Activated naive CD8-positive, alpha-beta T cell treated with anti-CD3 and anti-CD28 coated beads for 36 hours (primary cell): ENCODE results near the gene TPO. TPM values are rescaled to one million over a fixed set of nuclear protein-coding genes. Genes with fewer than 3 reads are reported as not detected.
"Not testable (repeated sequence)": the region's sequence is repeated elsewhere in the genome, so short reads cannot be mapped to it uniquely, and the experiment has no call there.

Experiments used
- DNase-seq: peaks from one replicate; pipeline ENCODE4 v3.0.0; 2021
- H3K27ac Mint-ChIP-seq: one replicate; pipeline ENCODE4 v1.8.0; 2022; ENCODE audit warnings: mild to moderate bottlenecking, moderate library complexity, mixed read lengths
- H3K27me3 Mint-ChIP-seq: one replicate; pipeline ENCODE4 v1.8.0; 2022; ENCODE audit warnings: mild to moderate bottlenecking, mixed read lengths
- H3K36me3 Mint-ChIP-seq: one replicate; pipeline ENCODE4 v1.8.0; 2021; ENCODE audit warnings: mild to moderate bottlenecking, mixed read lengths
- H3K4me1 Mint-ChIP-seq: one replicate; pipeline ENCODE4 v1.8.0; 2021; ENCODE audit warnings: mixed read lengths
- H3K4me3 Mint-ChIP-seq: one replicate; pipeline ENCODE4 v1.8.0; 2022; ENCODE audit warnings: mild to moderate bottlenecking, moderate library complexity, mixed read lengths
- H3K9me3 Mint-ChIP-seq: one replicate; pipeline ENCODE4 v1.8.0; 2022; ENCODE audit warnings: mixed read lengths
- total RNA-seq, 2 experiments: library from RNA; stranded (reverse); gene quantifications; one replicate each; pipeline ENCODE4 v1.2.3, GENCODE V29; 2021

The TPO gene
- not detected for total RNA-seq

- H3K27ac Mint-ChIP-seq = no peak within 1 kb of the TSS
- no peaks in the 10 kb centered on the region for H3K9me3 Mint-ChIP-seq
- H3K36me3 Mint-ChIP-seq = no peaks in the 10 kb centered on the region
- H3K4me3 Mint-ChIP-seq = no peak within 1 kb of the TSS
- no peak for DNase-seq
- no peaks in the 10 kb centered on the region for H3K4me1 Mint-ChIP-seq
- no peaks in the 10 kb centered on the region for H3K27me3 Mint-ChIP-seq
These were observed at the start of gene TPO for GRCh38 chr2:1413156-1413710. Gene TPO, plus strand, starts transcription at chr2:1413463. Its CDS starts 946 bp downstream, at chr2:1414409.

- Mint-ChIP-seq H3K27ac (no peak overlapping the region), H3K36me3 (no peaks in the 10 kb centered on the region), H3K4me3 (no peak overlapping the region), H3K27me3 (no peaks in the 10 kb centered on the region), H3K4me1 (peaks cover 7% of the 10 kb centered on the region), H3K9me3 (no peaks in the 10 kb centered on the region)
- peak; percentile 16 for DNase-seq
These were observed 46.6 kb upstream of the TPO start for GRCh38 chr2:1366546-1367134.

GRCh38 chr2:1367601-1368000, 45.7 kb upstream of the TPO start:
- no peak overlapping the region for H3K27ac Mint-ChIP-seq
- no peaks in the 10 kb centered on the region for H3K27me3 Mint-ChIP-seq
- no peaks in the 10 kb centered on the region for H3K36me3 Mint-ChIP-seq
- peaks cover 7% of the 10 kb centered on the region for H3K4me1 Mint-ChIP-seq
- DNase-seq = no peak
- H3K4me3 Mint-ChIP-seq = no peak overlapping the region
- H3K9me3 Mint-ChIP-seq = no peaks in the 10 kb centered on the region

- H3K9me3 Mint-ChIP-seq = no peaks in the 10 kb centered on the region
- H3K27me3 Mint-ChIP-seq = no peaks in the 10 kb centered on the region
These were observed 43.4 kb upstream of the TPO start for GRCh38 chr2:1369905-1370304.

GRCh38 chr2:1370461-1370860, 42.8 kb upstream of the TPO start:
- DNase-seq = no peak
- no peaks in the 10 kb centered on the region for H3K9me3 Mint-ChIP-seq
- no peaks in the 10 kb centered on the region for H3K36me3 Mint-ChIP-seq
- H3K27me3 Mint-ChIP-seq = no peaks in the 10 kb centered on the region
- no peak overlapping the region for H3K27ac Mint-ChIP-seq
- no peak overlapping the region for H3K4me3 Mint-ChIP-seq
- peaks cover 10% of the 10 kb centered on the region for H3K4me1 Mint-ChIP-seq

More at GRCh38 chr2:1369905-1370304, 43.4 kb upstream of the TPO start:
- Mint-ChIP-seq H3K4me1 (peaks cover 10% of the 10 kb centered on the region), H3K27ac (no peak overlapping the region), H3K4me3 (no peak overlapping the region), H3K36me3 (no peaks in the 10 kb centered on the region)
- no peak for DNase-seq

- H3K36me3 Mint-ChIP-seq = no peaks in the 10 kb centered on the region
- no peaks in the 10 kb centered on the region for H3K9me3 Mint-ChIP-seq
- no peak for DNase-seq
- H3K4me3 Mint-ChIP-seq = no peak overlapping the region
- no peaks in the 10 kb centered on the region for H3K27me3 Mint-ChIP-seq
- H3K4me1 Mint-ChIP-seq = peaks cover 9% of the 10 kb centered on the region
- H3K27ac Mint-ChIP-seq = no peak overlapping the region
These were observed 42.2 kb upstream of the TPO start for GRCh38 chr2:1371082-1371481.

GRCh38 chr2:1373830-1374229, 39.4 kb upstream of the TPO start:
- H3K27ac Mint-ChIP-seq = no peak overlapping the region
- H3K4me3 Mint-ChIP-seq = no peak overlapping the region
- no peak for DNase-seq
- no peaks in the 10 kb centered on the region for H3K9me3 Mint-ChIP-seq
- no peaks in the 10 kb centered on the region for H3K27me3 Mint-ChIP-seq
- H3K4me1 Mint-ChIP-seq = peaks cover 3% of the 10 kb centered on the region
- no peaks in the 10 kb centered on the region for H3K36me3 Mint-ChIP-seq

- Mint-ChIP-seq H3K4me3 (no peak overlapping the region), H3K27ac (no peak overlapping the region), H3K4me1 (peaks cover 3% of the 10 kb centered on the region), H3K27me3 (no peaks in the 10 kb centered on the region), H3K36me3 (no peaks in the 10 kb centered on the region), H3K9me3 (no peaks in the 10 kb centered on the region)
- no peak for DNase-seq
These were observed 39.0 kb upstream of the TPO start for GRCh38 chr2:1374287-1374686.

- H3K27ac Mint-ChIP-seq = no peak overlapping the region
These were observed 37.5 kb upstream of the TPO start for GRCh38 chr2:1375794-1376193.

GRCh38 chr2:1377473-1377872, 35.8 kb upstream of the TPO start:
- Mint-ChIP-seq H3K27ac (no peak overlapping the region), H3K4me1 (peaks cover 3% of the 10 kb centered on the region), H3K9me3 (no peaks in the 10 kb centered on the region), H3K36me3 (no peaks in the 10 kb centered on the region), H3K4me3 (no peak overlapping the region), H3K27me3 (no peaks in the 10 kb centered on the region)
- no peak for DNase-seq

More at GRCh38 chr2:1375794-1376193, 37.5 kb upstream of the TPO start:
- no peaks in the 10 kb centered on the region for H3K27me3 Mint-ChIP-seq
- H3K4me1 Mint-ChIP-seq = peaks cover 3% of the 10 kb centered on the region
- no peak for DNase-seq
- no peak overlapping the region for H3K4me3 Mint-ChIP-seq
- H3K36me3 Mint-ChIP-seq = no peaks in the 10 kb centered on the region
- no peaks in the 10 kb centered on the region for H3K9me3 Mint-ChIP-seq

GRCh38 chr2:1378456-1379150, 34.7 kb upstream of the TPO start:
- Mint-ChIP-seq H3K36me3 (no peaks in the 10 kb centered on the region), H3K9me3 (no peaks in the 10 kb centered on the region), H3K27me3 (peaks cover 4% of the 10 kb centered on the region)

GRCh38 chr2:1381644-1382043, 31.6 kb upstream of the TPO start:
- Mint-ChIP-seq H3K9me3 (peaks cover 6% of the 10 kb centered on the region), H3K4me1 (no peaks in the 10 kb centered on the region), H3K27me3 (peaks cover 4% of the 10 kb centered on the region), H3K36me3 (no peaks in the 10 kb centered on the region), H3K4me3 (no peak overlapping the region), H3K27ac (no peak overlapping the region)
- no peak for DNase-seq

More at GRCh38 chr2:1378456-1379150, 34.7 kb upstream of the TPO start:
- H3K4me1 Mint-ChIP-seq = no peaks in the 10 kb centered on the region
- no peak overlapping the region for H3K4me3 Mint-ChIP-seq
- DNase-seq = no peak
- H3K27ac Mint-ChIP-seq = no peak overlapping the region

GRCh38 chr2:1387954-1388725, 25.1 kb upstream of the TPO start:
- H3K9me3 Mint-ChIP-seq = peaks cover 11% of the 10 kb centered on the region
- H3K27ac Mint-ChIP-seq, H3K4me1 Mint-ChIP-seq, H3K36me3 Mint-ChIP-seq, H3K27me3 Mint-ChIP-seq, DNase-seq, H3K4me3 Mint-ChIP-seq: not testable (repeated sequence)

GRCh38 chr2:1390118-1390517, 23.1 kb upstream of the TPO start:
- DNase-seq, H3K4me3 Mint-ChIP-seq, H3K4me1 Mint-ChIP-seq, H3K27me3 Mint-ChIP-seq, H3K9me3 Mint-ChIP-seq, H3K36me3 Mint-ChIP-seq, H3K27ac Mint-ChIP-seq: not testable (repeated sequence)

- H3K36me3 Mint-ChIP-seq = no peaks in the 10 kb centered on the region
- DNase-seq = no peak
- no peak overlapping the region for H3K4me3 Mint-ChIP-seq
- no peaks in the 10 kb centered on the region for H3K27me3 Mint-ChIP-seq
- no peak overlapping the region for H3K27ac Mint-ChIP-seq
- H3K9me3 Mint-ChIP-seq = peaks cover 2% of the 10 kb centered on the region
- peaks cover 4% of the 10 kb centered on the region for H3K4me1 Mint-ChIP-seq
These were observed 19.9 kb upstream of the TPO start for GRCh38 chr2:1393321-1393720.
